OCI-LY3 (cell line): ENCODE measurements around the gene OR9Q2.

Experiments
- H2AFZ ChIP-seq: fragments of 200-600, 300-600 bp; shearing (Covaris generic); 2 replicates; pipeline ENCODE4 v1.6.0; 2014; ENCODE audit warnings: antibody characterized with exemption, low read depth, low read length
- H3K27ac ChIP-seq: fragments of 200-600, 300-600 bp; sonication (generic); 2 replicates; pipeline ENCODE4 v1.5.1; 2014; ENCODE audit warnings: mild to moderate bottlenecking, low read length, moderate library complexity, mixed read lengths
- H3K27me3 ChIP-seq: fragments of 200-600, 300-600 bp; sonication (generic); 2 replicates; pipeline ENCODE4 v1.6.1; 2014; ENCODE audit warnings: low read depth, low read length, mixed read lengths
- H3K36me3 ChIP-seq: fragments of 200-600, 300-600 bp; sonication (generic); replicated peaks from 2 replicates; pipeline ENCODE3; 2014; ENCODE audit warnings: low read depth, low read length, mixed read lengths
- H3K4me1 ChIP-seq: fragments of 300-600, 200-600 bp; sonication (generic); 2 replicates; pipeline ENCODE4 v1.6.1; 2014; ENCODE audit warnings: low read length, mixed read lengths
- H3K4me2 ChIP-seq: fragments of 200-600, 300-600 bp; sonication (generic); 2 replicates; pipeline ENCODE4 v1.6.1; 2014; ENCODE audit warnings: low read length, mixed read lengths
- H3K4me3 ChIP-seq: fragments of 300-600, 200-600 bp; sonication (generic); 2 replicates; pipeline ENCODE4 v1.5.1; 2014; ENCODE audit warnings: antibody characterized with exemption, mild to moderate bottlenecking, low read length, moderate library complexity
- H3K79me2 ChIP-seq: fragments of 300-600, 200-600 bp; shearing (Covaris generic); 2 replicates; pipeline ENCODE4 v1.6.1; 2014; ENCODE audit warnings: mild to moderate bottlenecking, low read length, mixed read lengths
- H3K9ac ChIP-seq: fragments of 300-600, 200-600 bp; shearing (Covaris generic); 2 replicates; pipeline ENCODE4 v1.6.0; 2014; ENCODE audit warnings: mild to moderate bottlenecking, low read length, moderate library complexity
- H3K9me3 ChIP-seq: fragments of 200-600, 300-600 bp; shearing (Covaris generic); 2 replicates; pipeline ENCODE4 v1.6.1; 2014; ENCODE audit warnings: low read length, mixed read lengths; ENCODE audit not compliant: insufficient read depth
- H4K20me1 ChIP-seq: fragments of 200-600, 300-600 bp; sonication (generic); 2 replicates; pipeline ENCODE4 v1.6.1; 2016; ENCODE audit warnings: low read length, mixed read lengths; ENCODE audit not compliant: insufficient read depth
- CTCF ChIP-seq: fragments of 200-600, 300-600 bp; sonication (generic); IDR thresholded peaks from 2 replicates; pipeline ENCODE4 v1.5.1; 2014; ENCODE audit warnings: antibody characterized with exemption, low read length, low read depth
- EZH2phosphoT487 ChIP-seq: fragments of 200-600 bp; shearing (Covaris generic); IDR thresholded peaks from 2 replicates; pipeline ENCODE4 v1.6.1; 2018; ENCODE audit warnings: antibody characterized with exemption, mixed run types, low read depth

OR9Q2 gene

DNA sequence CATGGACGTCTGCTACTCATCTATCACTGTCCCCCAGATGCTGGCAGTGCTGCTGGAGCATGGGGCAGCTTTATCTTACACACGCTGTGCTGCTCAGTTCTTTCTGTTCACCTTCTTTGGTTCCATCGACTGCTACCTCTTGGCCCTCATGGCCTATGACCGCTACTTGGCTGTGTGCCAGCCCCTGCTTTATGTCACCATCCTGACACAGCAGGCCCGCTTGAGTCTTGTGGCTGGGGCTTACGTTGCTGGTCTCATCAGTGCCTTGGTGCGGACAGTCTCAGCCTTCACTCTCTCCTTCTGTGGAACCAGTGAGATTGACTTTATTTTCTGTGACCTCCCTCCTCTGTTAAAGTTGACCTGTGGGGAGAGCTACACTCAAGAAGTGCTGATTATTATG lies 9.2 kb upstream of the OR9Q2 start:
- peaks cover 12% of the 10 kb centered on the region for H3K27me3 ChIP-seq
- H3K4me1 ChIP-seq, result no peaks in the 10 kb centered on the region
- no peak for TF ChIP-seq CTCF
- H4K20me1 ChIP-seq, result no peaks in the 10 kb centered on the region
- H3K9ac ChIP-seq, result no peak overlapping the region
- no peak overlapping the region for H2AFZ ChIP-seq
- no peaks in the 10 kb centered on the region for H3K36me3 ChIP-seq
- H3K79me2 ChIP-seq, result no peaks in the 10 kb centered on the region
- no peak overlapping the region for H3K27ac ChIP-seq
- H3K9me3 ChIP-seq, result no peaks in the 10 kb centered on the region
- no peak overlapping the region for H3K4me3 ChIP-seq
- no peak overlapping the region for H3K4me2 ChIP-seq

- Histone ChIP-seq H3K9ac (no peak overlapping the region), H3K4me3 (no peak overlapping the region), H3K79me2 (no peaks in the 10 kb centered on the region), H3K4me2 (no peak overlapping the region), H3K27ac (no peak overlapping the region), H4K20me1 (no peaks in the 10 kb centered on the region), H3K9me3 (no peaks in the 10 kb centered on the region), H3K36me3 (no peaks in the 10 kb centered on the region), H3K4me1 (no peaks in the 10 kb centered on the region), H3K27me3 (no peaks in the 10 kb centered on the region; the same call in 1 of the 2 replicates), H2AFZ (no peak overlapping the region)
- TF ChIP-seq EZH2phosphoT487 (no peak), CTCF (no peak)
Measured at GRCh38 chr11:58186938-58187337, 1.9 kb upstream of the OR9Q2 start.

DNA sequence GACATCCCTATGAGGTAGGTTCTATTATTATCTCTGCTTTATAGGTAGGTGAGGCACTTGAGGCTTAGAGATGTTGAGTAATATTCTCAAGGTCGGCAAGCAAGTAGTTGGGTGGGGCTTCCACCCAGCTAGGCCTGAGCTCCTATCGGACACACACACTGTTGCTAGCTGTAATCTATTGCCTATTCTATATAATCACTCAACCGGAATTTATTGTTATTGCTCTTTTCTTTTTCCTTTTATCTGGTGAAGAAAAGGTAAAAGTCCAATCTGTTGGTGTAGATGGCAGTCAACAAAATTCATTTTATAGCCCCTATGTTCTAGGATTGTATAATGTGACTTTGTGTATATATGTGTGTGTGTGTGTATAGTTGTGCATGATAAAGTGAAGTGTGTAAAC lies 3.4 kb downstream of the OR9Q2 start:
- H3K4me1 ChIP-seq, result no peaks in the 10 kb centered on the region
- H2AFZ ChIP-seq, result no peak overlapping the region
- H3K4me2 ChIP-seq, result no peak overlapping the region
- no peak overlapping the region for H3K27ac ChIP-seq
- H4K20me1 ChIP-seq, result no peaks in the 10 kb centered on the region
- no peaks in the 10 kb centered on the region for H3K9me3 ChIP-seq
- no peak overlapping the region for H3K9ac ChIP-seq
- H3K4me3 ChIP-seq, result no peak overlapping the region
- no peaks in the 10 kb centered on the region for H3K36me3 ChIP-seq
- TF ChIP-seq CTCF (no peak), EZH2phosphoT487 (no peak)
- no peaks in the 10 kb centered on the region for H3K79me2 ChIP-seq
- no peaks in the 10 kb centered on the region for H3K27me3 ChIP-seq

GRCh38 chr11:58193391-58193790 lies 4.5 kb downstream of the OR9Q2 start:
- H3K79me2 ChIP-seq, result no peaks in the 10 kb centered on the region
- no peaks in the 10 kb centered on the region for H3K9me3 ChIP-seq
- no peaks in the 10 kb centered on the region for H3K4me1 ChIP-seq
- H3K27me3 ChIP-seq, result no peaks in the 10 kb centered on the region
- H3K4me2 ChIP-seq, result no peak overlapping the region
- no peaks in the 10 kb centered on the region for H4K20me1 ChIP-seq
- no peak overlapping the region for H2AFZ ChIP-seq
- no peak overlapping the region for H3K27ac ChIP-seq
- no peak overlapping the region for H3K4me3 ChIP-seq
- H3K36me3 ChIP-seq, result no peaks in the 10 kb centered on the region
- H3K9ac ChIP-seq, result no peak overlapping the region
- TF ChIP-seq EZH2phosphoT487 (no peak), CTCF (no peak)
